Mesothelial cell of epicardium (in vitro differentiated cells): Measurements from ENCODE around the gene CBLB. TPM values are rescaled to one million over a fixed set of nuclear protein-coding genes. Genes with fewer than 3 reads are reported as not detected.

Experiments
- DNase-seq, 2 experiments: peaks; one replicate each; pipeline ENCODE4 v3.0.0; 2021; ENCODE audit warnings: low spot score in 2 of 2; ENCODE audit not compliant: unreplicated experiment in 2 of 2
- H3K27ac Mint-ChIP-seq: 2 replicates; pipeline ENCODE4 v1.8.0; 2021; ENCODE audit warnings: mixed read lengths
- H3K27me3 Mint-ChIP-seq: 2 replicates; pipeline ENCODE4 v1.8.0; 2021; ENCODE audit warnings: low read depth, mixed read lengths
- H3K36me3 Mint-ChIP-seq: 2 replicates; pipeline ENCODE4 v1.8.0; 2021; ENCODE audit warnings: mixed read lengths
- H3K4me1 Mint-ChIP-seq: 2 replicates; pipeline ENCODE4 v1.8.0; 2021; ENCODE audit warnings: mixed read lengths
- H3K4me3 Mint-ChIP-seq: 2 replicates; pipeline ENCODE4 v1.8.0; 2021; ENCODE audit warnings: mild to moderate bottlenecking, moderate library complexity, mixed read lengths
- H3K9me3 Mint-ChIP-seq: 2 replicates; pipeline ENCODE4 v1.8.0; 2021; ENCODE audit warnings: mixed read lengths
- total RNA-seq: library from RNA; stranded (reverse); gene quantifications from 3 replicates; pipeline ENCODE4 v1.2.1, GENCODE V29; 2021
- TF ChIP-seq, protein P1 (sequence below): fragments of 200-600 bp; sonication (generic); IDR thresholded peaks from one replicate; pipeline ENCODE4 v1.5.0; 2021; ENCODE audit warnings: antibody characterized with exemption; ENCODE audit not compliant: unreplicated experiment

The CBLB gene
- total RNA-seq, 1 donor from 2014 or later, result 116 TPM

DNA sequence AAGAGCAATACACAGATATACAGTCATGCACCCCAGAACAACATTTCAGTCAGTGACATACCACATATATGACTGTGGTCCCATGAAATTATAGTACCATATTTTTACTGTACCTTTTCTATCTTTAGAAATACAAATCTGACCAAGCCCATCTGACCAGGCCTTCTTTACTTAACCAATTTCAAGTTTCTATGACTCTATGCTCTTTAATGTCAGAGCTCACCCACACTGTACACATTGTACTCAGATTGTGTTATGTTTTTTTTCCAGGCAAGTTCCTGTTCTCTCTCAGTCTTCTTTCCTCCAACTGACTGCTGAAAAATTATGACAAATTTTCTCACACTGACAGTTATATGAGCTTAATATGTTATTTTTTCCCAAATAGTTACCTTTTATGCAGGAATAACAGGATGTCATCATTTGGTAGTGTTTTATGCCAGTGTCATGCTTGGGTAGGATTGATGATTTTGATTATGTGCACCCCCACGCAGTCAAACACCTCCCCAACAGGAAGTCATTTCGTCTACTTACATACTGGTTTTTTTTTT lies 8.0 kb upstream of the CBLB start:
- no peak for DNase-seq
- no peak overlapping the region for H3K4me3 Mint-ChIP-seq

DNA sequence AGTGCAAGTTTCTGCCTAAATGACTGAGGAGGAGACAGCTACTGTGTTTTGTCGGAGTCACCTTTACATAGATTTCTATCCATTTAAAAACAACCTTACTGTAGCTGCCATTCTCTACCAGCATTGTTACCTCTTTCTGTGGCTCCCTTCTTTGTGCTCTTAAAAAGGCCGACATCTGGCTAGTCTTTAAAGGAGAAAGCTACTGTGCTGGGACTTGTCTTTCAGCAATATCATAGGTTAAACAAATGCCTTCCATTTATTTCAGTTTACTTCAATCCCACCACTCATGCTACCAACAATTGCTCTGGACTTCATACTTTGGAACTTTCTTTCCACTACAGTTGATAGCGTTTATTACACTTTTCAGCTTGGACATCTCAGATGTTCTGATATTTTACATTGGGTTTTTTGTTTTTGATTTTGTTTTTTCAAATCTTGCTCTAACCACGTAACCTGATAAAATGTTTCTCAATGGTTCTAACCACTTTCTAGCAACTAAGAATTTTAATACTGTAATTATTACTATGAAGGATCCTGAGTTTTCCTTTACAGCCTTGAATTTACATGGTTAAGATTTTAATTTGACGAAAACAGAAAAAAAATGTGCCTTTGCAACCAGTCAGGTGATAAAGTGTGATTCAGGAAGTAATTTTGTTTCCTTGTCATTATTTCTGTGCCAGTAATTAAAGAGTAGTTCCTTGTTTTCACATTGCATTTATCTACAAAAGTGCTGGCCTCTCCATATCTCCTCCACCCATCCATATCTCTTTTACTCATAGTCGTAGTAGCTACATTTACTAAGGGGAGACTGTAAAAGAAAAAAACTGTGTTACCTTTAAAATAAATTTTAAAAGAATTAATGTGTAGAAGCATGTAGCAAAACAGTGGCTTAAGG lies 1.3 kb upstream of the CBLB start:
- H3K27me3 Mint-ChIP-seq, result no peaks in the 10 kb centered on the region
- H3K4me3 Mint-ChIP-seq, result peak overlapping the region; percentile 98
- no peaks in the 10 kb centered on the region for H3K9me3 Mint-ChIP-seq
- no peak for DNase-seq
- H3K27ac Mint-ChIP-seq, result peak overlapping the region; percentile 100
- peaks cover 3% of the 10 kb centered on the region for H3K36me3 Mint-ChIP-seq
- H3K4me1 Mint-ChIP-seq, result peaks cover 43% of the 10 kb centered on the region
- TF ChIP-seq, protein P1, sequence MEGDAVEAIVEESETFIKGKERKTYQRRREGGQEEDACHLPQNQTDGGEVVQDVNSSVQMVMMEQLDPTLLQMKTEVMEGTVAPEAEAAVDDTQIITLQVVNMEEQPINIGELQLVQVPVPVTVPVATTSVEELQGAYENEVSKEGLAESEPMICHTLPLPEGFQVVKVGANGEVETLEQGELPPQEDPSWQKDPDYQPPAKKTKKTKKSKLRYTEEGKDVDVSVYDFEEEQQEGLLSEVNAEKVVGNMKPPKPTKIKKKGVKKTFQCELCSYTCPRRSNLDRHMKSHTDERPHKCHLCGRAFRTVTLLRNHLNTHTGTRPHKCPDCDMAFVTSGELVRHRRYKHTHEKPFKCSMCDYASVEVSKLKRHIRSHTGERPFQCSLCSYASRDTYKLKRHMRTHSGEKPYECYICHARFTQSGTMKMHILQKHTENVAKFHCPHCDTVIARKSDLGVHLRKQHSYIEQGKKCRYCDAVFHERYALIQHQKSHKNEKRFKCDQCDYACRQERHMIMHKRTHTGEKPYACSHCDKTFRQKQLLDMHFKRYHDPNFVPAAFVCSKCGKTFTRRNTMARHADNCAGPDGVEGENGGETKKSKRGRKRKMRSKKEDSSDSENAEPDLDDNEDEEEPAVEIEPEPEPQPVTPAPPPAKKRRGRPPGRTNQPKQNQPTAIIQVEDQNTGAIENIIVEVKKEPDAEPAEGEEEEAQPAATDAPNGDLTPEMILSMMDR, result no peak

More for the DNA sequence above, 8.0 kb upstream of the CBLB start:
- H3K4me1 Mint-ChIP-seq, result peaks cover 14% of the 10 kb centered on the region
- H3K27ac Mint-ChIP-seq, result no peak overlapping the region
- no peaks in the 10 kb centered on the region for H3K9me3 Mint-ChIP-seq
- no peaks in the 10 kb centered on the region for H3K27me3 Mint-ChIP-seq
- H3K36me3 Mint-ChIP-seq, result no peaks in the 10 kb centered on the region
- TF ChIP-seq, protein P1, result no peak

DNA sequence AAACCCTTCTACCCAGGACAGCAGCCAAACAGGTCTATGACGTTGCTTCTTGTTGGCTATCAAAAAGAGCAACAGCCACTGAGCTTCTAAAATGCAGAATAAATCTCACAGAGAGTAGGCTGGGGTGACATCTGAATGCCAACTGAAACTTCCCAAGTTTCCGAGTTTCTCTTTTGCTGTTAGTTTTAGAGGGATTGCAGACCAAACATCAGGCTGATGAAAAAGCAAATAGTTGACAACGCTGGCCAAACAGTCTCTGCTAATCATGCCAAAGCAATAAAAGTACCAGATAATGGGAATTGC lies 670 bp upstream of the CBLB start:
- Mint-ChIP-seq H3K27ac (peak overlapping the region; percentile 100), H3K9me3 (no peaks in the 10 kb centered on the region), H3K36me3 (peaks cover 6% of the 10 kb centered on the region), H3K4me3 (peak overlapping the region; percentile 98), H3K4me1 (peaks cover 49% of the 10 kb centered on the region), H3K27me3 (no peaks in the 10 kb centered on the region)
- TF ChIP-seq, protein P1, result no peak
- DNase-seq, result no peak

DNA sequence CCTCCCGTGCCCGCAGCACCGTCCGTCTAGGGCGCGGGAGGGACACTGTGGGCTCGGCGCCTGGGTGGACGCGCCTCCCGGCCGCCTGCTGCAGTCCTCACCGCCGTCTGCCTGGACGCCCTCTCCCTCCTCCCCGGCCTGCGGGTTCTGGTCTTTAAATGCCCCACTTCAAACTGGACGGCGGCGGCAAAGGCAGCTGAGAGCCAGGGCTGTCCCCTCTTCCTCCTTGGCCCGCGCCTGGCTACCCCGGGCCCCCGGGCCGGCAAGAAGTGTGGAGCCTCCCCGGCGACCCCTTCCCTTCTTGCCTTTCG lies 426 bp downstream of the CBLB start:
- Mint-ChIP-seq H3K9me3 (no peaks in the 10 kb centered on the region), H3K27ac (peak overlapping the region; percentile 100), H3K27me3 (no peaks in the 10 kb centered on the region), H3K4me3 (peak overlapping the region; percentile 98), H3K36me3 (peaks cover 6% of the 10 kb centered on the region), H3K4me1 (peaks cover 56% of the 10 kb centered on the region)
- DNase-seq, result peak; percentile 41 to 64
- TF ChIP-seq, protein P1, result no peak

DNA sequence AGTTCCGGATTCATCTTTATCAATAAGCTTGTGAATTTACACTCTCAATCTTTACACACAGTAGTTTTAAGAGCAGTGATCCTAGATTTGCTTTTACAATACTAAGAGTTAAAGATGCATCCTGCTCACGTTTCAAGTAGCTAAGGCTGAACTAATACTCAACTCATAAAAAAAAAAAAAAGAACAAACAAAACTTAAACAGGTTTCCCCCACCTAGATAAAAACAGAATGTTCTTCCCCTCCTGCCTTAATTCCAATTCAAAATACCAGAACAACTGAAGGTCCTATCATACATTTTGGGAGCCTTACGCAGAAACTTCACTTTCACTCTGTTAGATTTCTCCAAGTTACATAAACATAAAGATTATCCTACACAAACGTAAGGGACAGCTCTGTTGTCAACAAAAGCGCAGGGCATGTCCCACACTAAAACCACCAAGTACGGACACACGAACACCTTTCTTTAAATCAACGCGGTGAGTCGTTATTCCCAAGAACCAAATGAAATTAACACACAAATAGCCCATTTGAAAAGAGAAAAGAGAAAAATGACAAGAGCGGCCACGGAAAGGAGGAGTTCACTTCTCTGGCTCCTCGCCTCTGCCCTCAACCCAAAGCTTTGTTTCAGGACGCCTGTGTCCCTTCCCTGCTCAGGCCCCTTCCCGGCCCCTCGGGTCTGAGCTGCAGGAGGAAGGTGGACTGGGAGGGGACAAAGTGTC lies 941 bp downstream of the CBLB start:
- Mint-ChIP-seq H3K27me3 (no peaks in the 10 kb centered on the region), H3K4me3 (peak overlapping the region; percentile 98)

More for the DNA sequence above, 941 bp downstream of the CBLB start:
- peak overlapping the region; percentile 100 for H3K27ac Mint-ChIP-seq
- H3K9me3 Mint-ChIP-seq, result no peaks in the 10 kb centered on the region
- no peak for DNase-seq
- TF ChIP-seq, protein P1, result no peak
- peaks cover 6% of the 10 kb centered on the region for H3K36me3 Mint-ChIP-seq
- peaks cover 56% of the 10 kb centered on the region for H3K4me1 Mint-ChIP-seq
